ENCODE data around the gene BRCA2.
"Not testable (repeated sequence)": the region's sequence is repeated elsewhere in the genome, so short reads cannot be mapped to it uniquely, and the experiment has no call there.

DNA sequence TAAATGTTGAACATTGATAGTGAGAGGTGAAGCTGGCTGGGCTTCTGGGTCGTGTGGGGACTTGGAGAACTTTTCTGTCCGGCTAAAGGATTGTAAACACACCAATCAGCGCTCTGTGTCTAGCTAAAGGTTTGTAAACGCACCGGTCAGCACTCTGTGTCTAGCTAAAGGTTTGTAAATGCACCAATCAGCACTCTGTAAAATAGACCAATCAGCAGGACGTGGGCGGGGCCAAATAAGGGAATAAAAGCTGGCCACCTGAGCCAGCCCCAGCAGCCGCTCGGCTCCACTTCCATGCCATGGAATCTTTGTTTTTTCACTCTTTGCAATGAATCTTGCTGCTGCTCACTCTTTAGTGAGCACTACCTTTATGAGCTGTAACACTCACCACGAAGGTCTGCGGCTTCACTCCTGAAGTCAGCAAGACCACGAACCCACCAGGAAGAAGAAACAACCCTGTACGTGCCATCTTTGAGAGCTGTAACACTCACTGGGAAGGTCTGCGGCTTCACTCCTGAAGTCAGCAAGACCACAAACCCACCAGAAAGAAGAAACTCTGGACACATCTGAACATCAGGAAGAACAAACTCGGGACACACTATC lies 35.6 kb downstream of the BRCA2 start:
- TF ChIP-seq, protein P1, sequence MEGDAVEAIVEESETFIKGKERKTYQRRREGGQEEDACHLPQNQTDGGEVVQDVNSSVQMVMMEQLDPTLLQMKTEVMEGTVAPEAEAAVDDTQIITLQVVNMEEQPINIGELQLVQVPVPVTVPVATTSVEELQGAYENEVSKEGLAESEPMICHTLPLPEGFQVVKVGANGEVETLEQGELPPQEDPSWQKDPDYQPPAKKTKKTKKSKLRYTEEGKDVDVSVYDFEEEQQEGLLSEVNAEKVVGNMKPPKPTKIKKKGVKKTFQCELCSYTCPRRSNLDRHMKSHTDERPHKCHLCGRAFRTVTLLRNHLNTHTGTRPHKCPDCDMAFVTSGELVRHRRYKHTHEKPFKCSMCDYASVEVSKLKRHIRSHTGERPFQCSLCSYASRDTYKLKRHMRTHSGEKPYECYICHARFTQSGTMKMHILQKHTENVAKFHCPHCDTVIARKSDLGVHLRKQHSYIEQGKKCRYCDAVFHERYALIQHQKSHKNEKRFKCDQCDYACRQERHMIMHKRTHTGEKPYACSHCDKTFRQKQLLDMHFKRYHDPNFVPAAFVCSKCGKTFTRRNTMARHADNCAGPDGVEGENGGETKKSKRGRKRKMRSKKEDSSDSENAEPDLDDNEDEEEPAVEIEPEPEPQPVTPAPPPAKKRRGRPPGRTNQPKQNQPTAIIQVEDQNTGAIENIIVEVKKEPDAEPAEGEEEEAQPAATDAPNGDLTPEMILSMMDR (IDR thresholded peaks at IDR 0.05), result not testable (repeated sequence)
- not testable (repeated sequence) for TF ChIP-seq POLR2A (IDR thresholded peaks at IDR 0.05)
